Caco-2 (cell line): Measurements from ENCODE around the gene EVL. TPM values are rescaled to one million over a fixed set of nuclear protein-coding genes. Genes with fewer than 3 reads are reported as not detected.

Source experiments
- BruUV-seq: library from RNA; stranded (reverse); fragments of 400-500 nt; replicated peaks from 2 replicates; lab custom pipeline; 2021; lab: Mats Ljungman, UMichigan
- CTCF ChIA-PET: fragments of 300-600 bp; sonication (Branson Sonifier 250); formaldehyde crosslinking; loops from one replicate; lab custom pipeline; 2022; ENCODE audit warnings: antibody characterized with exemption; lab: Charles Lee
- POLR2A ChIA-PET: fragments of 300-600 bp; sonication (Branson Sonifier 250); formaldehyde crosslinking; loops from one replicate; lab custom pipeline; 2022; ENCODE audit warnings: antibody characterized with exemption; lab: Charles Lee
- DNase-seq, 2 experiments: peaks; one replicate each; pipeline versions ENCODE4 v3.0.0 to v3.0.0-alpha.2; 2020 to 2022
- H3K27me3 ChIP-seq: replicated peaks from 2 replicates; pipeline ENCODE4 v1.6.0; 2011; ENCODE audit warnings: low read length; ENCODE audit not compliant: control insufficient read depth, insufficient read depth
- H3K36me3 ChIP-seq: 2 replicates; pipeline ENCODE4 v1.5.1; 2011; ENCODE audit warnings: low read length; ENCODE audit not compliant: control insufficient read depth, insufficient read depth
- H3K4me1 ChIP-seq: fragments of 250-450 bp; sonication (Bioruptor Pico); 2 replicates; pipeline ENCODE4 v1.5.1; 2020; ENCODE audit warnings: mild to moderate bottlenecking
- H3K4me3 ChIP-seq: 2 replicates; pipeline ENCODE4 v1.5.1; 2011; ENCODE audit warnings: low read depth, mild to moderate bottlenecking, control low read depth, low read length
- H3K9me3 ChIP-seq: fragments of 250-450 bp; sonication (Bioruptor Pico); 2 replicates; pipeline ENCODE4 v1.5.1; 2020; ENCODE audit warnings: mild to moderate bottlenecking, moderate library complexity
- H3K27ac Mint-ChIP-seq: one replicate; pipeline ENCODE4 v1.8.0; 2022; ENCODE audit warnings: mixed read lengths; ENCODE audit not compliant: unreplicated experiment
- H3K27me3 Mint-ChIP-seq: one replicate; pipeline ENCODE4 v1.8.0; 2022; ENCODE audit warnings: mixed read lengths; ENCODE audit not compliant: insufficient read depth, unreplicated experiment
- H3K36me3 Mint-ChIP-seq: one replicate; pipeline ENCODE4 v1.8.0; 2022; ENCODE audit warnings: mild to moderate bottlenecking, mixed read lengths; ENCODE audit not compliant: insufficient read depth, unreplicated experiment
- H3K4me1 Mint-ChIP-seq: one replicate; pipeline ENCODE4 v1.8.0; 2022; ENCODE audit warnings: low read depth, mixed read lengths; ENCODE audit not compliant: unreplicated experiment
- H3K4me3 Mint-ChIP-seq: one replicate; pipeline ENCODE4 v1.8.0; 2022; ENCODE audit warnings: mild to moderate bottlenecking, moderate library complexity, mixed read lengths; ENCODE audit not compliant: unreplicated experiment
- H3K9me3 Mint-ChIP-seq: one replicate; pipeline ENCODE4 v1.8.0; 2022; ENCODE audit warnings: mixed read lengths; ENCODE audit not compliant: unreplicated experiment
- CTCF ChIP-seq, 2 experiments: fragments of 200-600 bp in 1 of 2; IDR thresholded peaks; 1 replicate in 1 of 2; 2 replicates in 1 of 2; pipeline versions ENCODE4 v1.5.1 to v1.8.0; 2011 to 2022; ENCODE audit warnings: antibody characterized with exemption in 1 of 2, control low read depth in 1 of 2, inconsistent platforms in 1 of 2, low read depth in 1 of 2, low read length in 1 of 2, mild to moderate bottlenecking in 1 of 2, moderate library complexity in 1 of 2; ENCODE audit not compliant: insufficient read depth in 1 of 2, severe bottlenecking in 1 of 2, unreplicated experiment in 1 of 2
- intact Hi-C: fragments of 100-400 bp; cut with micrococcal nuclease; formaldehyde crosslinking; loops from one replicate; pipeline ENCODE4 v1.10.0; 2022; ENCODE audit not compliant: unreplicated experiment
- total RNA-seq: library from RNA; stranded (reverse); gene quantifications from 2 replicates; pipeline ENCODE4 v1.2.3, GENCODE V29; 2022

The EVL gene
- total RNA-seq, 1 experiment from 2014 or later, result 14.2 TPM

- ChIA-PET POLR2A (no interaction called here), CTCF (no interaction called here)
- Mint-ChIP-seq H3K27me3 (peaks cover 7% of the 10 kb centered on the region), H3K9me3 (no peaks in the 10 kb centered on the region), H3K36me3 (no peaks in the 10 kb centered on the region), H3K4me3 (no peak overlapping the region), H3K27ac (no peak overlapping the region), H3K4me1 (no peaks in the 10 kb centered on the region)
- no peaks in the 10 kb centered on the region for H3K36me3 ChIP-seq
- no peaks in the 10 kb centered on the region for H3K9me3 ChIP-seq
- intact Hi-C loops, result no loop called here
- no TSS peak for BruUV-seq
- no peak for TF ChIP-seq CTCF (IDR thresholded peaks at IDR 0.05; ENCODE audit: insufficient read depth in 1 of 2, low read depth in 1 of 2, low read length in 1 of 2, severe bottlenecking in 1 of 2, unreplicated experiment in 1 of 2)
- no peak for DNase-seq
- H3K4me3 ChIP-seq, result no peak overlapping the region
- H3K4me1 ChIP-seq, result no peaks in the 10 kb centered on the region
- no peaks in the 10 kb centered on the region for H3K27me3 ChIP-seq
Measured at GRCh38 chr14:100084591-100084990, 19.4 kb downstream of the EVL start.

- Mint-ChIP-seq H3K27ac (no peak overlapping the region), H3K9me3 (no peaks in the 10 kb centered on the region), H3K4me1 (no peaks in the 10 kb centered on the region), H3K36me3 (no peaks in the 10 kb centered on the region), H3K4me3 (no peak overlapping the region), H3K27me3 (peaks cover 7% of the 10 kb centered on the region)
- CTCF ChIA-PET, result no interaction called here
- intact Hi-C loops, result no loop called here
- no peaks in the 10 kb centered on the region for H3K27me3 ChIP-seq
- DNase-seq, result no peak
- H3K4me1 ChIP-seq, result no peaks in the 10 kb centered on the region
- POLR2A ChIA-PET, result no interaction called here
- no peak for TF ChIP-seq CTCF (IDR thresholded peaks at IDR 0.05; ENCODE audit: insufficient read depth in 1 of 2, low read depth in 1 of 2, low read length in 1 of 2, severe bottlenecking in 1 of 2, unreplicated experiment in 1 of 2)
- H3K4me3 ChIP-seq, result no peak overlapping the region
- H3K36me3 ChIP-seq, result no peaks in the 10 kb centered on the region
- H3K9me3 ChIP-seq, result no peaks in the 10 kb centered on the region
- no TSS peak for BruUV-seq
Measured at GRCh38 chr14:100085462-100085861, 20.2 kb downstream of the EVL start.

GRCh38 chr14:100086361-100086760 is 21.1 kb downstream of the EVL start:
- ChIA-PET POLR2A (no interaction called here), CTCF (no interaction called here)
- Mint-ChIP-seq H3K9me3 (no peaks in the 10 kb centered on the region), H3K36me3 (no peaks in the 10 kb centered on the region), H3K27ac (no peak overlapping the region), H3K4me3 (no peak overlapping the region), H3K4me1 (no peaks in the 10 kb centered on the region), H3K27me3 (peaks cover 7% of the 10 kb centered on the region)
- Histone ChIP-seq H3K36me3 (no peaks in the 10 kb centered on the region), H3K4me1 (no peaks in the 10 kb centered on the region), H3K27me3 (no peaks in the 10 kb centered on the region), H3K9me3 (no peaks in the 10 kb centered on the region), H3K4me3 (no peak overlapping the region)
- DNase-seq, result no peak
- intact Hi-C loops, result no loop called here
- TF ChIP-seq CTCF (IDR thresholded peaks at IDR 0.05; ENCODE audit: insufficient read depth in 1 of 2, low read depth in 1 of 2, low read length in 1 of 2, severe bottlenecking in 1 of 2, unreplicated experiment in 1 of 2), result no peak
- no TSS peak for BruUV-seq
